Vein endothelial cell (primary cell): Measurements from ENCODE around the gene OR13G1. TPM values are rescaled to one million over a fixed set of nuclear protein-coding genes. Genes with fewer than 3 reads are reported as not detected.

Experiments
- total RNA-seq: library from RNA; depleted of rRNA; stranded (reverse); fragments of >200 nt; gene quantifications from 2 replicates; pipeline ENCODE4 v1.2.3, GENCODE V29; 2012

OR13G1 gene
- not detected in 2 replicates for total RNA-seq

GRCh38 chr1:247679639-247680038 is at the start of gene OR13G1:
TSS of gene OR13G1 (minus strand) at chr1:247679739. CDS start at chr1:247673041, 6,698 bp downstream.

GRCh38 chr1:247716546-247716945 is 37.0 kb upstream of the OR13G1 start, which contains the start of gene OR6F1:
TSS of gene OR6F1 (minus strand) at chr1:247716646. CDS start at chr1:247712755, 3,891 bp downstream.

Other genes starting within 250 kb of the OR13G1 start
- not detected in 2 replicates for gene OR2B11, start 221.6 kb downstream of the OR13G1 start, total RNA-seq
- not detected in 2 replicates for gene OR2C3, start 143.3 kb downstream of the OR13G1 start, total RNA-seq
- gene GCSAML, start 130.6 kb downstream of the OR13G1 start, total RNA-seq: not detected in 2 replicates
- not detected in 2 replicates for gene OR2G2, start 91.4 kb downstream of the OR13G1 start, total RNA-seq
- not detected in 2 replicates for gene OR2G3, start 74.2 kb downstream of the OR13G1 start, total RNA-seq
- not detected in 2 replicates for gene OR6F1, start 36.9 kb upstream of the OR13G1 start, total RNA-seq
- not detected in 2 replicates for gene OR14K1, start 58.9 kb upstream of the OR13G1 start, total RNA-seq
- gene OR14A2, start 68.4 kb upstream of the OR13G1 start, total RNA-seq: not detected in 2 replicates
- not detected in 2 replicates for gene OR1C1, start 80.8 kb upstream of the OR13G1 start, total RNA-seq
- gene OR14A16, start 144.4 kb upstream of the OR13G1 start, total RNA-seq: not detected in 2 replicates
- not detected in 2 replicates for gene OR11L1, start 162.2 kb upstream of the OR13G1 start, total RNA-seq
- gene TRIM58, start 177.4 kb upstream of the OR13G1 start, total RNA-seq: 0.19 and 0.33 TPM in 2 replicates
- gene OR2W3, start 215.8 kb upstream of the OR13G1 start, total RNA-seq: 0.33 TPM in 1 of 2 replicates, not detected in the other
- not detected in 2 replicates for gene OR2T8, start 240.5 kb upstream of the OR13G1 start, total RNA-seq
- not detected in 2 replicates for gene OR2AJ1, start 245.2 kb upstream of the OR13G1 start, total RNA-seq